Mesodermal cell (in vitro differentiated cells): ENCODE results near the gene CCDC28A.

ENCODE experiments used
- H3K27ac ChIP-seq: 2 replicates; pipeline ENCODE4 v1.7.0; 2013; ENCODE audit warnings: mild to moderate bottlenecking, low read depth, low read length, moderate library complexity; ENCODE audit not compliant: severe bottlenecking
- H3K36me3 ChIP-seq: 2 replicates; pipeline ENCODE4 v1.7.1; 2013; ENCODE audit warnings: mild to moderate bottlenecking, low read length, moderate library complexity; ENCODE audit not compliant: control insufficient read depth, insufficient read depth
- H3K4me1 ChIP-seq: one replicate; pipeline ENCODE4 v1.7.1; 2013; ENCODE audit warnings: mild to moderate bottlenecking, low read length; ENCODE audit not compliant: insufficient read depth, control insufficient read depth, poor library complexity, severe bottlenecking
- H3K4me3 ChIP-seq: 2 replicates; pipeline ENCODE4 v1.7.0; 2013; ENCODE audit warnings: low read length, control low read depth, mild to moderate bottlenecking; ENCODE audit not compliant: insufficient read depth, poor library complexity, severe bottlenecking; ENCODE audit errors: extremely low read depth
- H3K9me3 ChIP-seq: 2 replicates; pipeline ENCODE4 v1.7.1; 2013; ENCODE audit warnings: mild to moderate bottlenecking, low read length, moderate library complexity; ENCODE audit not compliant: control insufficient read depth
- WGBS, 2 experiments: methylation state at CpG; one replicate each; pipeline ENCODE4 v1.1.5; 2013; ENCODE audit warnings: missing lambda C conversion rate in 2 of 2; ENCODE audit not compliant: insufficient coverage in 2 of 2; 5-methylcytosine and 5-hydroxymethylcytosine counted together

CCDC28A gene

DNA sequence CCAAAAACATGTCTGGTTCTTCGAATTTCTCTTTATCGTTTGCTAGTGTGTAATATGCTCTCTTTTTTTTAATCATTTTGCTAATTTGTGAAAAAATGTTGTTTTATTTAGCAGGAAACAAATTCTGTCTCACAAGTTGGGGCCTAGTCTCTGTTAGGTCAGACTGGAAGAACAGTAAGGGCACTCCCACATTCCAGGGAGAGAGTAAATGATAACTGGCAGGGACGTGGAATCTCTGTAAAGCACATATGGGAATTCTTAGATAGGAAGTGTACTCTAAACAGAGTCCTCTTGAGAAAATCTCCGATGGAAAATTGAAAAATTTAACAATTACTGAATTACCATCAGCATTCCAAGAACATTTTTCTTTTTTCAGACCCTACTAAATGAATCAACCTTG lies 16.4 kb upstream of the CCDC28A start:
- H3K4me3 ChIP-seq = no peak overlapping the region
- 83% methylated on average over 1 of the region's 4 CpGs; no CpG with 5 or more reads in 1 of the 2 experiments for WGBS, 2 experiments
- H3K9me3 ChIP-seq = no peaks in the 10 kb centered on the region
- H3K36me3 ChIP-seq = no peaks in the 10 kb centered on the region
- no peaks in the 10 kb centered on the region for H3K4me1 ChIP-seq
- no peak overlapping the region for H3K27ac ChIP-seq

DNA sequence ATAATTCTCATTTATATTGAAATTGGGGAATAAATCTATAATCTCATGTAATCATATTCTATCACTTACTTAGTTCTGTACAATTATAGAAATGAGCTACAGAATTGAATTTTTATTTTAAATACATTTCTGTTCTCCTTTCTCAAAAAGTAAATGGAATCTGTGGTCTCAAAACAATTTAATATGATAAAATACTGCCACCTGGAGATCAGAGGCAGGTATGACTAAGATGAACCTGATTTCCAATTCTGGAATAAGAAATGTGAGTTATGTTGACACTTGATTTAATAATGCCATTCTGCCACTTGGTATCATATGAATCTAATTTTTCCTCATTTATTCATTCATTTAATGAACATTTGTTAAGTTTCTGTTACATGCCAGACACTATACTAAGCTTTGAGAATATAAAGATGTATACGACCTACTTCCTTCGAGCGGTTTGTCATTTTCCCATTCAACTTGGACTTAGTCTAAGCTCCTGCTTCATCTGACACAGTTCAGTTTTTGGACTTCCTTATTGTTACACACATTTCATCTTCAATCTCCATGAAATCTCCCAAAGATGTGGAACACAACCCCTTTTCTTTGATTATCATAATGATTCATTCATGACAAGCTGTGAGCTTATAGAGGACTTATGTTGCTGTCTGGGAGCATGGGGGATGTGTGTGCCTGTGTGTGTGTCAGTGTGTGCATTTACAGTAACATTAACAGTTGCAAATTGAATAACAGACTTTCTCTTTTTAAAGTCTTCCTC lies 7.5 kb upstream of the CCDC28A start:
- Histone ChIP-seq H3K9me3 (no peaks in the 10 kb centered on the region), H3K4me1 (peaks cover 11% of the 10 kb centered on the region), H3K36me3 (no peaks in the 10 kb centered on the region), H3K4me3 (no peak overlapping the region), H3K27ac (no peak overlapping the region)
- WGBS, 2 experiments = 82 to 100% methylated on average over 3 of the region's 3 CpGs

DNA sequence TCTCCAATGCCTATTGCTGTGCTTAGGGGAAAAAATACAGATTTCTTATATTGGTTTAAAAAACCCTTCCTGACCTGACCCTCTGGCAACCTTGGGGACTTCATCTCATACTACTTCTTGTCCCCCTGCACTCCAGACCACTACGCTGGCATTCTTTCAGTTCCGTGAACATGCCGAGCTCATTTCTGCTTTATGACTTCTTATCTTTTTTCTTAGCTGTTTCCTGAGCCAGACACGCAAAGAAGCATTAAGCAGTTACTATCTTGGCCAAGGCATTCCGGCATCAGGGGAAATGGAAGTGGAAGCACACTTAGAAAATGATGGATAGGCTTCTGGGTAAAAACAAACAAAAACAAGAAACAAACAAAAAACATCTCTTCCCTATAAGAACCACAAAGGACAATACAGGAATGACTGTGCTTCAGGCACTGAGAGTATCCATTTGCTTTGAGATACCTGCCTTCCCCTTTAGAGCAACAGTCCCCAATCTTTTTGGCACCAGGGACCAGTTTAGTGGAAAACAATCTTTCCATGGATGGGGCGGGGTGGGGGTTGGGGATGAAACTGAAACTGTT lies 4.4 kb upstream of the CCDC28A start:
- Histone ChIP-seq H3K4me3 (no peak overlapping the region), H3K36me3 (no peaks in the 10 kb centered on the region), H3K4me1 (peaks cover 12% of the 10 kb centered on the region), H3K9me3 (no peaks in the 10 kb centered on the region), H3K27ac (no peak overlapping the region)
- WGBS, 2 experiments = 84 to 100% methylated on average over 2 to 5 of the region's 6 CpGs

DNA sequence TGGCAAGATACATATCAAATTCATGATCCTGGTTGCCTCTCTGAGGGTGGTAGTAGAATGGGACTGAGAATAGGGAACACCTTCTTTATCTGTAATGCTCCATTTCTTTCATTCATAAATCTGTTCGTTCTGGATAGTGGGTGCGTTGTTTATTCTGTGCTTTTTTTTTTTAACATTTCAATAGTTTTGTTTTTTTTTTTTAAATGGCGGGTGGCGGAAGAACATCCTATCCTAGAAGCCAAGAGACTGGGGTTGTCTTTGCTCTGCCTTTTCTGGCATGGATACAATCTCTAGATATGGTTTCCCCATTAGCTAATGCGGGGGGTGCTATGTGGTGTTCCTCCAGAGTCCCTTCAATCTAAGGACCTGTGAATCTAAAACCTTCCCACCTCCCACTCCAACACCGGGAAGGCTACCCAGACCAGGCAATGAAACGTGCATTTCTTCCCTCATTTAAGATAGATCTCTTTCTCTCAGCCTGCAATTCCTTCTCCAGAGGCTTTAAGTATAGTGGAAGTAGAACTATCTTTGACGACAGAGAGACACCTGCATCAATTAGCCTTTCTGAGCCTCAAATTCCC lies 883 bp upstream of the CCDC28A start:
- Histone ChIP-seq H3K4me3 (peak overlapping the region; percentile 71), H3K27ac (peak overlapping the region; percentile 86), H3K36me3 (no peaks in the 10 kb centered on the region), H3K4me1 (peaks cover 9% of the 10 kb centered on the region), H3K9me3 (no peaks in the 10 kb centered on the region)
- WGBS, 2 experiments = no CpG with 5 or more reads among the region's 8 CpGs

DNA sequence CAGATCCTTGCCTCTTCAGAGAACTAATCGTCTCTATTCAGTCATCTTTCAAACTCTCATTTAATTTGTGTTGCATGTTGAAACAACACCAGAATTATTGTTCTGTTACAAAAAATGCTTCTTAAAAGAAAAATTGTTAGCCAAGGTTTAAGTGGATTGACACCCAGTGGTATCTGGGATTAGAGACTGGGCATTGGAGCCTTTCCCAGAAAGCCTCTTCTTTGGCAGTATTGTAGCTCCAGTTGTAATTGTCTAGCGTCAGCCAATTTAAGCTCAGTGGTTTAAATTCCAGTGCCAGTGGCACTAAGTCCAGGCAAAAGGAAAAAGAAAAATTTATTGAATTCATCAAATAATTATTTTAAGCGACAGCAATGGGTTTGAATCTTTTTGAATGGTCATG lies 801 bp downstream of the CCDC28A start:
- Histone ChIP-seq H3K4me3 (peak overlapping the region; percentile 71), H3K36me3 (no peaks in the 10 kb centered on the region), H3K9me3 (no peaks in the 10 kb centered on the region), H3K27ac (no peak overlapping the region), H3K4me1 (peaks cover 4% of the 10 kb centered on the region)
- WGBS, 2 experiments = 67% methylated on average over 1 of the region's 3 CpGs; no CpG with 5 or more reads in 1 of the 2 experiments

DNA sequence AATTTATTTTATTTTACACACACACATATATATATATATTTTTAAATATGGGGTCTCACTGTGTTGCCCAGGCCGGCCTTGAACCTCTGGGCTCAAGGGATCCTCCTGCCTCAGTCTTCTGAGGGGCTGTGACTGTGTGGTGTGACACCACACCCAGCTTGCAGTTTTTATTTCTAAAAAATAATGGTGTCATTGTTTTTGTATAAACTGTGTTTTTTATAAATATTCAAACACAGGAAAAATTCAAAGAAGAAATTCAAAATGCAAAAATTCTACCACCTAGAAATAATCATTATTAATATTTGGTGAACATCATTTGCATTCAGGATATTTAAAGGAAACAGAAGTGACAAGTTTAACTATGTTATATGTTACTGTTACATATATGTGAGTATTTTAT lies 3.1 kb downstream of the CCDC28A start:
- Histone ChIP-seq H3K9me3 (no peaks in the 10 kb centered on the region), H3K4me1 (peaks cover 4% of the 10 kb centered on the region), H3K36me3 (peaks cover 12% of the 10 kb centered on the region), H3K27ac (no peak overlapping the region), H3K4me3 (no peak overlapping the region)
- no CpG with 5 or more reads among the region's 1 CpG for WGBS, 2 experiments

DNA sequence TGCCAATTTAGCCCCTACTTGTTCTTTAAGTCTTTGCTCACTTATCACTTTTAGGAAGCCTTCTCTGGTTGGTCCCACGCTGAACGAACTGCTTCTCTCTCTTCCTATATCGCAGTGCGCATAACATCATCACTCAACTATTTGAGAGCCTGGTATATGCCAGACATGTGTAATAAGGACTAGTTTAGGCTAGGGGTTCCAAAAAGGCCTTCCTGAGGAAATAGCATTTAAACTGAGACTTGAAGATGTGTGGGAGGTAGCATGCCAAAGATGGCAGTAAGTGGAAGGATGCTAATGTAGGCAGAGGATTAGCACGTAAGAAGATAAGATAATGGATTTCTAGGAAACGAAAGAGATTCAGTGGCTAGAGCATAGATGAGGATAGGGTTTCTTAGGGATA lies 4.8 kb downstream of the CCDC28A start:
- WGBS, 2 experiments = 70 to 83% methylated on average over 2 to 5 of the region's 6 CpGs
- Histone ChIP-seq H3K4me1 (peaks cover 4% of the 10 kb centered on the region), H3K27ac (no peak overlapping the region), H3K4me3 (no peak overlapping the region), H3K36me3 (peaks cover 17% of the 10 kb centered on the region), H3K9me3 (no peaks in the 10 kb centered on the region)

DNA sequence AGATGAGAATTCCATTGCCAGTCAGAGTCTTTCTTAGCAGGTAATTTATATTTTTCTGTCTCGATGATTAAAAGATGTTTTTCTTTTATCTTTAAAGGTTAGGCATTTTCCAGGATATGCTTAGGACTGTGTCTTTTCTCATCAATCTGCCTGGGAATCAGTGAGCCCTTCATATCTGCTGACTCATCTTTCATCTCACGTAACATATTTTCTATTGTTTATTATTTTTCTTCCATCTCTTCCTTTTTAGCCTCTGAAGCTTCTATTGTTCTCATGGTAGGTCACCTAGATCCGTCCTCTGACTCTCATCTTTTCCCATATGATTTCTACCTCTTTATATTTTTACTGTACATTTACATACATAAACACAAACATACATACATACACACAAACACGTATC lies 8.7 kb downstream of the CCDC28A start:
- Histone ChIP-seq H3K4me3 (no peak overlapping the region), H3K4me1 (no peaks in the 10 kb centered on the region)
- 88 to 94% methylated on average over 2 of the region's 4 CpGs for WGBS, 2 experiments

DNA sequence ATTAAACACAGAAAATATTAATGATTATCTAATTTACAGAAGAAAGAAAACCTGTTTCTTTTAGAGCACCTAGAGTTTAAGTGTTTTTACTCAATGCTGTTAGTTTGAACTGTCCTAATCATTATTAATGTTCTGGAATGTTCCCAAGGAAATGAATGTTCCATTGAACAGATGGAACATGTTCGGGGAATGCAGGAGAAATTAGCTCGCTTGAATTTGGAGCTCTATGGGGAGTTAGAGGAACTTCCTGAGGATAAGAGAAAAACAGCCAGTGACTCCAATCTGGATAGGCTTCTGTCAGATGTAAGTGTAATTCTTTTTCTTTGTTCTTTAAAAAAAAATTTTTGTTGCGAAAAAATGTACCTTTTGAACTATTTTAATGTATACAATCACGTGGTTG lies 11.5 kb downstream of the CCDC28A start:
- 91 to 93% methylated on average over 2 to 3 of the region's 4 CpGs for WGBS, 2 experiments
- Histone ChIP-seq H3K4me1 (no peaks in the 10 kb centered on the region), H3K27ac (no peak overlapping the region), H3K36me3 (peaks cover 32% of the 10 kb centered on the region), H3K4me3 (no peak overlapping the region), H3K9me3 (no peaks in the 10 kb centered on the region)

More for the DNA sequence above, 8.7 kb downstream of the CCDC28A start:
- Histone ChIP-seq H3K36me3 (peaks cover 26% of the 10 kb centered on the region), H3K9me3 (no peaks in the 10 kb centered on the region), H3K27ac (no peak overlapping the region)

DNA sequence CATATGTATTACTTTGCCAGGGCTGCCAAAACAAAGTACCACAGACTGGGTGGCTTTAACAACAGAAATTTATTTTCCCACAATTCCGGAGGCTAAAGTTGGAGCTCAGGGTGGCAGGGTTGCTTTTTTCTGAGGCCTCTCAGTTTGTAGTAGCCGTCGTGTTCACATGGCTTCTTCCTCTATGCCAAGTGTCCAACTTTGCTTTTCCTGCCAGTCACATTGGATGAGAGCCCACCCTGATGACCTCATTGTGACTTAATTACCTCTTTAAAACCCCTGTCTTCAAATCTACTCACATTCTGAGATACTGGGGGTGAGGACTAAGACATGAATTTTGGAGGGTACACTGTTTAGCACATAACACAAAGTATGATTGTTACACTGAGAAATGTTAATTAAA lies 12.4 kb downstream of the CCDC28A start:
- Histone ChIP-seq H3K36me3 (peaks cover 26% of the 10 kb centered on the region), H3K4me3 (no peak overlapping the region), H3K27ac (no peak overlapping the region), H3K4me1 (no peaks in the 10 kb centered on the region), H3K9me3 (no peaks in the 10 kb centered on the region)
- WGBS, 2 experiments = 92 to 100% methylated on average over 3 of the region's 3 CpGs

DNA sequence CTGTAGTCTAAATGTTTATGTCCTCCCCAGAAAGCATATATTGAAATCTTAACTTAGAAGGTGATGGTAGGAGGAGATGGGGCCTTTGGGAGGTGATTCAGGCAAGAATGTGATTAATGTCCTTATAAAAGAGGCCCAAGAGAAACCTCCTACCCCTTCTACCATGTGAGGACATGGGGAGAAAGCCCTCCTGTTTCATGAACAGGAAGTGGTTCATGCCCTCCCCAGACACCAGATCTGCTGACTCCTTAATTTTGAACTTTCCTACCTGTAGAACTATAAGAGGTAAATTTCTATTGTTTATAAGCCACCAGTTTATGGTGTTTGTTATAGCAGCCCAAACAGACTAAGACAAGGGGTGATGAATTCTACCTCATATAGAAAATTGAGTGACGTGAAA lies 13.6 kb downstream of the CCDC28A start:
- Histone ChIP-seq H3K9me3 (no peaks in the 10 kb centered on the region), H3K27ac (no peak overlapping the region), H3K4me1 (no peaks in the 10 kb centered on the region), H3K4me3 (no peak overlapping the region), H3K36me3 (peaks cover 26% of the 10 kb centered on the region)
- WGBS, 2 experiments = 100% methylated on average over 1 of the region's 1 CpG; no CpG with 5 or more reads in 1 of the 2 experiments
